ENCODE data around the gene ZNHIT1. TPM values are rescaled to one million over a fixed set of nuclear protein-coding genes. Genes with fewer than 3 reads are reported as not detected.
A peak's percentile ranks its signal among the peaks of the same experiment; 100 is the strongest.

Gene ZNHIT1
- total RNA-seq, 1 experiment from 2014 or later = 83.3 TPM

DNA sequence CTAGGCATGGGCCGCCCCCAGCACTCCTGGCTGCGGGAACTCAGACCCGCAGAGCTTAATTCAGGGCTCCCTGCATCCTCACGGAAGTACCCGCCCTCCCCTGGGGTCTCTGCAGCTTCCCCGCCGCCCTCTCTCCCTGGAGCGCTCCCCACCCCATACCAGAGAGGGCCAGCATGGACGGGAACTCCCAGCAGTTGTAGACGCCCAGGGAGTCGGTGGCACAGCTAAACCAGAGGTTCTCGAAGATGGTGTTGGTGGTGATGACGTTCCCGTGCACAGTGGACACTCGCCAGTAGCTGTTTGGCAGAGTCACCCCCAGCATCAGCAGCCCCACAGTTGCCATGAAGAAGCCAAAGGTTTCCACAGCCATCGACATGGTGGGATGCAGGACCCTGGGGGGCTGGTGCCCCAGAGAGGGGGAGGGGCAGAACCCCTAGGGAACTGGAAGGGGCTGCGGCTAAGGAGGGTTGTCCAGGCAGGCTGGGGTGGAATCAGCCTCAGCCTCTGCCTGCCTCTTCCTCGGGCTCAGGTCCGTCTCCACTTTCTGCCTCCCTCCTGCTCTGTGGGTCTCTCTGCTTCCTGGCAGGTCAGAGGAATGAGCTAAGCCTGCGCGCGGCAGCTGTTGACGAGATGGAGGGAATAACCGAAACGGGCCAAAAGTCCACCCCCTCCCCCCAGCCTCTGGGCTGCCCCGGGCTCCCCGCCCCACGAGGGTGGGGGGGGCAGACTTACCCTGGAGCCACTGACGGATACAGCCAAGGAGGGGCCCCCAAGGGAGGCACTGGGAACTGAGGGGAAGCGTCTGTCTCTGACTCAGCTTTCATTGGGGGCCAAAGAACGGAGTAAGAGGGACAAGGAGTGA lies 19.5 kb downstream of the ZNHIT1 start, which contains the start of gene CLDN15:
CLDN15 (minus strand) TSS at position 597 of the 862 bp plus-strand sequence; CDS start at position 376, 221 bp downstream.
- H3K36me3 ChIP-seq (replicated peaks; ENCODE audit: control insufficient read depth, insufficient read depth, low read length) = peaks cover 3% of the 10 kb centered on the region; the same call in 1 of the 2 replicates
- no peaks in the 10 kb centered on the region for H3K27me3 ChIP-seq (ENCODE audit: control insufficient read depth, insufficient read depth, low read length)
- H3K4me3 ChIP-seq (ENCODE audit: insufficient read depth, low read depth, low read length) = no peak within 1 kb of the TSS
- DNase-seq = peak; percentile 54

DNA sequence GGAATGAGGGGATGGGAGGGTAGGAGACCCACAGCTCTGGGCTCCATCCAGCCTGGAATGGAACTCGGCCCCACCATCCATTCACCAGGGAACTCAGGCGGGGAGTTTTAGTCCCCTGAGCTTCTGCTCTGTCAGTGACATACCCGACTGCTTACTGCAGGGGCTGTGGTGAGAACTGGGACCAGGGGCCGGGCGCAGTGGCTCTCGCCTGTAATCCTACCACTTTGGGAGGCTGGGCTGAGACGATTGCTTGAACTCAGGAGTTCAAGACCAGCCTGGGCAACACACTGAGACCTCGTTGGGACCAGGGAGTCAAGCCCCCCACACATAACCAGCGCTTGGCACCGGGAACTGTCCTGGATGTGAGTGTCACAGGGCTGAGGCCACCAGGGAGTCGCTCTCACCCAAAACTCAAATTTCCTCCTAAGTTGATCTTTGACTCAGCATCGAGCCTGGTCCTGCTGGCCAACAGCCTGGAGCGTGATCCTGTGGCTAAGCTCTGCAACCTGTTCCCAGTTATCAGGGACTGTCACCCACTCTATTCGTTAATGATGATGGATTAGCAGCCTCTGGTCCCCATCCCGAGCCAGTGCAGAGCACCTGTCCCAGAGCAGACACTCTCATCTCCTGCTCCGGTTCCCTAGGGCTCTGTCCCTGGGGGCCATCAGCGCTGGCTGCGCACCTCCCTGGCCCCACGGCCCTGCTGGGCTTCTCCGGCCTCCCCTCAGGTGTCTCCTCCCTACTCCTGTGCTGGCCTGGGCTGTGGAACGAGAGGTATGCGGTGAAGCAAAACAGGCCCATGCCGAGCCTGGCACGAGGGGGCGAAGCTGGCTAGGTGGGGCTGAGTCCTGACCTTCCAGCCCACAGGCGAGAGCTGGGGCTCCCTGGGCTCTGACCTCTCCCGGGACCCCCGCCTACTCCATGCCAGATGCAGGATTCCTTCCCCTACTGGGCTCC lies 20.5 kb downstream of the ZNHIT1 start:
- H3K4me3 ChIP-seq (ENCODE audit: insufficient read depth, low read depth, low read length) = no peak overlapping the region
- peak; percentile 65 for DNase-seq
- no peaks in the 10 kb centered on the region for H3K27me3 ChIP-seq (ENCODE audit: control insufficient read depth, insufficient read depth, low read length)
- peaks cover 3% of the 10 kb centered on the region; the same call in 1 of the 2 replicates for H3K36me3 ChIP-seq (replicated peaks; ENCODE audit: control insufficient read depth, insufficient read depth, low read length)

DNA sequence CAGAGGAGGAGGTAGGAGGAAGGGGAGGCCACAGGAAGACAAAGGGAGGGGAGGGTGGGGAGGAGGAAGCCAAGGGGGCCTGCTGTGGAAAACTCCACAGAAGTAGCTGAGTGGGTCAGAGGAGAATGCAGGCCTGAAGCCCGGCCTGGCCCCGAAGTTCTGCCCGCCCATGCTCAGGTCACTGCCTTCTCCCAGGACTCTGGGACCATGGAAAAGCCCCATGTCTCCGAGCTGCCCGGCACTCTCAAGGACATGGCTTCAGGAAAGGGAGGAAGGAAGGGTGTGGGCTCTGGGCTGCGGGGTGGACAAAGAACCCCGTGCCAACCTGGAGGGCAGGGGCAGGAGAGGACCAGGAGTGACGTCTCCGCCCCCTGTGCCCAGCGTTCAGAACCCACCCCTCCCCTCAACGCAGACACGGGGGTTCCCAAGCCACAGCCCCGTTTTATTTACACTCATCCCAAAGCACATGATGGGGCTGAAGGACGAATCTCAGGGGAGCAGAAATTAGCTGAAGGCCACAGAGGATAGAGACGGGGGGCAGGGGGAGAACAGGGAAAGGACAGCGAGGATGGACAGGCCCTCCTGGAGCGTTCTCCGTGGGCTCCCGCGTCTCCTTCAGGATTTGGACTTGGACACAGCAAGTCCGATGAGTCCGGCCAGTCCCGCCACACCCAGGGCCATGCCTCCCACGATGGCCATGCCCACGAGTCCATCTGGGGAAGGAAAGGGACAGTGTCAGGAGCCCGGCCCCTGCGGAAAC lies 21.4 kb downstream of the ZNHIT1 start:
- DNase-seq = no peak
- peaks cover 3% of the 10 kb centered on the region; the same call in 1 of the 2 replicates for H3K36me3 ChIP-seq (replicated peaks; ENCODE audit: control insufficient read depth, insufficient read depth, low read length)
- H3K27me3 ChIP-seq (ENCODE audit: control insufficient read depth, insufficient read depth, low read length) = no peaks in the 10 kb centered on the region
- no peak overlapping the region for H3K4me3 ChIP-seq (ENCODE audit: insufficient read depth, low read depth, low read length)

DNA sequence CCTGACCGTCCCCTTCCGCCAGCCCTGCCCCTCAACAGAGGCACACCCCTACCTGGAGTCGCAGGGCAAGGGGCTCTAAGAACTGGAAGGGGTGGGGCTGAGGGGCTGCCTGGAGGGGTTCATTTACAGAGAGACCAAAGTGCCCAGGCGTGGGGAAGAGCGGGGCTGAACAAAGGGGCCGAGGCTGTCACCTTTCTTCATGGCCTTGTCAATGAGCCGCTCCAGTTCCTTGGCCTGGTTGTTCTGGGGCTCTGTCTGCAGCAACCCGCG lies 21.9 kb downstream of the ZNHIT1 start:
- DNase-seq = peak; percentile 34
- peaks cover 3% of the 10 kb centered on the region; the same call in 1 of the 2 replicates for H3K36me3 ChIP-seq (replicated peaks; ENCODE audit: control insufficient read depth, insufficient read depth, low read length)
- no peaks in the 10 kb centered on the region for H3K27me3 ChIP-seq (ENCODE audit: control insufficient read depth, insufficient read depth, low read length)
- H3K4me3 ChIP-seq (ENCODE audit: insufficient read depth, low read depth, low read length) = no peak overlapping the region

DNA sequence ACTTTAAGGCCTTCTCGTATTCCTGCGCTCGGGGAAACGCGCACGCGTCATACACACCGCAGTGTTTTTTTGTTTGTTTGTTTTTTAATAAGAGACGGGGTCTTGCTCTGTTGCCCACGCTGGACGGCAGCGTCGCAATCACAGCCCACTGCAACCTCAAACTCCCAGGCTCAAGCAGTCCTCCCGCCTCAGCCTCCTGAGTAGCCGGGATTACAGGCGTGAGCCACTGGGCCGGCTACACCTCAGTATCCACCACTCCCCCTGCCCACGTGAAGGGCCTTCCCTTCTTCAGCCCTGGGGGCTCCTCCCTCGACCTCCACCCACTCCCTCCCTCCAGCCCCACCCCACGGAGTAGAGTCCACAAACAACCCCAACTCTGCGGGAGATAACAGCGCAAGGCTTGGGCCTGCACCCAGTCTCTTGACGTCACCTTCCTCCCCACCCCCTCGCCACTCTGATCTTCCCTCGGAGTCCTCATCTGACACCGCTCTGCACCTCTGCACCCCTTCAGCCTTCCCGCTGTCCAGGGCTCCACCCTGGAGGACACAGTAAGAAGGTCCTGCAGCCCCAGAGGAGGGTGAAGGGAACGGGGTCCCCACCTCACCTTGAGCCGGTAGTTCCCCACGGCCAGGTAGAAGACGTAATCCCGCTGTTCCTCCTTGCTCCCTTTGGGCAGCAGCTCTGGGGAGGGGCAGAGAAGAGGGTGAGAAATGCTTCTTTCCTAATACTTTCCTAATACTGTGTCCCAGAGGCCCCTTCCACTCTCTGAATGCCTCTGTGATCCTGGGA lies 22.5 kb downstream of the ZNHIT1 start:
- no peaks in the 10 kb centered on the region for H3K27me3 ChIP-seq (ENCODE audit: control insufficient read depth, insufficient read depth, low read length)
- DNase-seq = peak; percentile 26

DNA sequence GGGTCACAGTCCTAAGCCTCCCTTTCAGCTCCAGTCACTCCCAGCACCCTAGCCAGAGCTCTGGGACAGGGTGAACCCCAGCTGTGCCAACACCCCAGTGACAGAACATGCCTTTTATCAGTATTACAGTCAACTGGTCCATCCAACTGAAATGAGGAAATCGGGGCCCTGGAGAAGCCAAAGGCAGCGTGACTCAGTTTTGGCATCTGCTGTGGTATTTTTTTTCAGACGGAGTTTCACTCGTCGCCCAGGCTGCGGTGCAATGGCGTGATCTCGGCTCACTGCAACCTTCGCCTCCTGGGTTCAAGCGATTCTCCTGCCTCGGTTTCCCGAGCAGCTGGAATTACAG lies 23.0 kb downstream of the ZNHIT1 start:
- H3K27me3 ChIP-seq (ENCODE audit: control insufficient read depth, insufficient read depth, low read length) = no peaks in the 10 kb centered on the region
- peaks cover 3% of the 10 kb centered on the region; the same call in 1 of the 2 replicates for H3K36me3 ChIP-seq (replicated peaks; ENCODE audit: control insufficient read depth, insufficient read depth, low read length)
- DNase-seq = no peak
- no peak overlapping the region for H3K4me3 ChIP-seq (ENCODE audit: insufficient read depth, low read depth, low read length)

More for the DNA sequence above, 22.5 kb downstream of the ZNHIT1 start:
- H3K36me3 ChIP-seq (replicated peaks; ENCODE audit: control insufficient read depth, insufficient read depth, low read length) = peaks cover 3% of the 10 kb centered on the region; the same call in 1 of the 2 replicates
- no peak overlapping the region for H3K4me3 ChIP-seq (ENCODE audit: insufficient read depth, low read depth, low read length)

DNA sequence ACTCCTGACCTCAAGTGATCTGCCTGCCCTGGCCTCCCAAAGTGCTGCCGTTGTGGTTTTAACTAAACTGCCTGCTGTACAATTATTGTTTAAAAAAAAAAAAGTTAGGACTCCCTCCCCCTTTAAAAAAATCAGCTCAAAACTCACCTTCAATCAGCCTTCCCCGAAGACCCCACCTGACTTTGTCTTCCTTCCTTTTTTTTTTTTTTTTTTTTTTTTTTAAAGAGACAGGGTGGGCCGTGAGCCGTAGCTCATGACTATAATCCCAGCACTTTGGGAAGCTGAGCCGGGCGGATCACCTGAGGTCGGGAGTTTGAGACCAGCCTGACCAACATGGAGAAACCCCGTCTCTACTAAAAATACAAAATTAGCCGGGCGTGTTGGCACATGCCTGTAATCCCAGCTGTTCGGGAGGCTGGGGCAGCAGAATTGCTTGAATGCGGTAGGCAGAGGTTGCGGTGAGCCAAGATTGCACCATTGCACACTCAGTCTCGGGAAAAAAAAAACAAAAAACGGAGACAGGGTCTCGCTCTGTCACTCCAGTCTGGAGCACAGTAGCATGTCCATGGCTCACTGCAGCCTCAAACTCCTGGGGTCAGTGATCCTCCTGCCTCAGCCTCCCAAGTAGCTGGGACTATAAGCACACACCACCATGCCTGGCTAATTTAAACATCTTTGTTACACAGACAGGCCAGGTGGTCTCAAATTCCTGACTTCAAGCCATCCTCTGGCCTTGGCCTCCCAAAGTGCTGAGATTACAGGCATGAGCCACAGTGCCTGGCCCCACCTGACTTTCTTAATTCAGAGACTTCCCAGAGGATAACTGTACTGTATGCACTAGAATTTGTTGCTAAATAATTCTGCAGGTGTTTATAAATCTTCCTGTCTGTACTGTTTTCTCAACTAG lies 23.7 kb downstream of the ZNHIT1 start:
- no peak for DNase-seq
- peaks cover 3% of the 10 kb centered on the region; the same call in 1 of the 2 replicates for H3K36me3 ChIP-seq (replicated peaks; ENCODE audit: control insufficient read depth, insufficient read depth, low read length)

DNA sequence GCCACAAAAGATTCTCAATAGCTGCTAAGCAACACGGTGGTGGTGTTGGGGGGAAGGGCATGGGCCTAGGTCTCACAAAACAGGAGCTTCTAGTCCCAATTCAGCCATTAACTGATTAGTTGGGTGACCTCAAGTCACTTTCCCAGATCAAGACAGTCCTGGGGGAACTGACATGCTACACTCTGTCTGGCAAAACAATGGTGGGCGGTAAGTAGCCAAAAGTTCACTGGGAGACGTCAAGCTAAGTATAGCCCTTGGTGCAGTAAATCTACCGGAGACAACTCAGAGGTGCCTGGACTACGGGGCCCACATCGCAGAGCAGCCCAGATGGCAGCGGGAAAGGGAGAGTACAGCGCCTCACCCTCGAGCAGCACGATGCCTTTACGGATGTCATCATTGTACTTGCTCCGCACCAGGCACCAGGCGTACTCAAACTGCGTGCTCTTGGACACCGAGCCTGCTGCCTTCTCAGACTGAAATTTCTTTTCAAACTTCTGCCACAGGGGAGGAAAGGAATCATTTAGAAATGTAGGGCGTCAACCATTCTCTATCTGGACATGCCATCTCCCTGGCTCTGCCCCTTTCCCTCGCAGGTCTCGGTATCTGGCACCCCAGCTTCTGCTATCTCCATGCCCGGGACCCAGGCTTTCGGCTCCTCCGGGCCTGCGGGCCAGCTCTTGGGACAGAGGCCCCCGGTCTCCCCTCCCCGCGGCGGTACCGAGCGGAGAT lies 25.8 kb downstream of the ZNHIT1 start:
- Histone ChIP-seq H3K27me3 (ENCODE audit: control insufficient read depth, insufficient read depth, low read length) (no peaks in the 10 kb centered on the region), H3K4me3 (ENCODE audit: insufficient read depth, low read depth, low read length) (peak overlapping the region; percentile 84), H3K36me3 (replicated peaks; ENCODE audit: control insufficient read depth, insufficient read depth, low read length) (0 out of 2 replicates have a peak, but pooled peaks cover 3% of the 10 kb centered on the region)
- DNase-seq = peak; percentile 96

More for the DNA sequence above, 23.7 kb downstream of the ZNHIT1 start:
- no peak overlapping the region for H3K4me3 ChIP-seq (ENCODE audit: insufficient read depth, low read depth, low read length)
- no peaks in the 10 kb centered on the region for H3K27me3 ChIP-seq (ENCODE audit: control insufficient read depth, insufficient read depth, low read length)

DNA sequence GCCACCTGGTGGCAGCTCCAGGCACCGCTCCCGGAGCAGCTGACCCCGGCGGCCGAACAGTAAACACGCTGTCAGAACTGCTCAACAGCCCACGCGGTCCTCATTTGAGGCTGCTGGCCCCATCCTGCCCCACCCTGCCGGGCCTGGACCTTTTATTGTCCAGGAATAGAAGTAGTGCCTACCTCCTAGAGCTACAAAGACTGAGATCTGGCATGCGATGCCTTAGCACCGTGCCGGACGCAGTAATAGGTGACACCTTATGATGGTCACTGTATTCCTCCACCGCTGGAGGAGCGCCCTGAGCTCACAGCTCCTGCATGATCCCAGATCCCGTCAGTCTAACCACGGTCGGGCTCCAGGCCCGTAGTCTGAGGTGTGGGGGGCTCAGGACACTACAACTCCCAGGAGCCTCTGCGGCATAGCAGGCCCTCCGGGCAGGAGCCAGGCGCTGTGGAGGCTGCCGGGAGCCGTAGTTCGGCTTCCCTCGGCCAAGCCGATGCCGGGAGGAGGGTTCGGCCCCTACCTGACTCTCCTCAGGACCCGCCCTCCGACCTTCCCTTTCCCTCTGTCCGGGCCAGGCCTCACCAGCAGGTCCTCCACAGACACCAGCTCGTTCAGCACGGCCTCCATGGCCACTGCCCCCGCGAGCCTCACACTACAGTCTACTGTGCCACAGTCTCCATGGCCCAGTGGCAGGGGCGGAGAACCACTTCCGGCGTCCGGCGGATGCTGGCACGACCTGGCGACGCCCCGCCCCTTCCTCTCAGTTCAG lies 26.6 kb downstream of the ZNHIT1 start, which contains the start of gene FIS1:
FIS1 (minus strand) TSS at position 707 of the 772 bp plus-strand sequence; CDS start at position 630, 77 bp downstream.
- Histone ChIP-seq H3K27me3 (ENCODE audit: control insufficient read depth, insufficient read depth, low read length) (no peaks in the 10 kb centered on the region), H3K36me3 (replicated peaks; ENCODE audit: control insufficient read depth, insufficient read depth, low read length) (0 out of 2 replicates have a peak, but pooled peaks cover 3% of the 10 kb centered on the region), H3K4me3 (ENCODE audit: insufficient read depth, low read depth, low read length) (peak within 1 kb of the TSS; percentile 84)
- peak; percentile 95 for DNase-seq

DNA sequence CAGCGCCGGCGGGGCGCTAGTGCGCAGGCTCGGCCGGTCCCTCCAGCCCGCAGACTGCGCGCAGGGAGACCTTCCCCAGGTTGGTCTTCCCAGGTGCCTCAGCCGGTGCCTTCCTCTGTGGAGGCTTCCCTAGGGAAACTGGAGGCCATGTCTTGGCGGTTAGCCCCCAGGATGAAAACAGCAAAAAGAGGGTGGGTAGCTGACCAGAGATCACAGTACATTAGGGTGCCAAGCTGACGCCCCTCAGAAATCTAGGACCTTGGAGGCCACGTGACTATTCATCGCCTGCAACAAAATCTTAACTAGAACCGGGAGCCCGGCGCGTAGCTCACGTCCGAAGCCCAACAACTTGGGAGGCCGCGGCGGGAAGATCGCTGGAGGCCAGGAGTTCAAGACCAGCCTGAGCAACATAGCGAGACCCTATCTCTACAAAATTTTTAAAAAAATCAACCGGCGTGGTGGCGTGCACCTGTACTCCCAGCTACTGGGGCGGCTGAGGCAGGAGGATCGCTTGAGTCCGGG lies 27.2 kb downstream of the ZNHIT1 start:
- H3K27me3 ChIP-seq (ENCODE audit: control insufficient read depth, insufficient read depth, low read length) = no peaks in the 10 kb centered on the region
- peak overlapping the region; percentile 84 for H3K4me3 ChIP-seq (ENCODE audit: insufficient read depth, low read depth, low read length)
- peak; percentile 98 for DNase-seq
- H3K36me3 ChIP-seq (replicated peaks; ENCODE audit: control insufficient read depth, insufficient read depth, low read length) = 0 out of 2 replicates have a peak, but pooled peaks cover 2% of the 10 kb centered on the region

DNA sequence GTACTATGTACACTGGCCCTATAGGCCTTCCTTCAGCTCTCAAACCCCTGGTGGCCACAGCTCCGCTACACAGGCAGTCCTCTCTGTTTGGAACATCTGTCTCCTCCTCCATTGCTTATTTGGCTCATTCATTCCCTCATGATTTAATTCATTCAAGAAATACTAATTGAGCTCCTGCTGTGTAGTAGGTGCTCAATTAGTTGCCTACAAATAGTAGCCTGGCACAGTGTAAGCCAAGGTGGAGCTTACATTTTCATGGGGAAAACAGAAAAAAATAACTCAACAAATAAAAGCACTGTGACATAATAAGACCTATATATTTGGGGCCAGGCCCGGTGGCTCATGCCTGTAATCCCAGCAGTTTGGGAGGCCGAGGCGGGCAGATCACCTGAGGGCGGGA lies 30.3 kb downstream of the ZNHIT1 start:
- no peak overlapping the region for H3K4me3 ChIP-seq (ENCODE audit: insufficient read depth, low read depth, low read length)

More for the DNA sequence above, 30.3 kb downstream of the ZNHIT1 start:
- peak; percentile 43 for DNase-seq
- Histone ChIP-seq H3K36me3 (replicated peaks; ENCODE audit: control insufficient read depth, insufficient read depth, low read length) (no peaks in the 10 kb centered on the region; the same call in 1 of the 2 replicates), H3K27me3 (ENCODE audit: control insufficient read depth, insufficient read depth, low read length) (no peaks in the 10 kb centered on the region)
